Measurements from ENCODE around the gene PHLPP2. TPM values are rescaled to one million over a fixed set of nuclear protein-coding genes. Genes with fewer than 3 reads are reported as not detected.

PHLPP2 gene
- polyA plus RNA-seq (2013, experiment 1 of 2; ENCODE audit: insufficient read length), result 6.8 TPM
- polyA plus RNA-seq (2013, experiment 2 of 2; ENCODE audit: insufficient read length), result 4.9 TPM

- DNase-seq, result no peak
Observed at GRCh38 chr16:71724320-71724751, at the start of gene PHLPP2. TSS of gene PHLPP2 (minus strand) at chr16:71724701. CDS start at chr16:71714795, 9,906 bp downstream.

DNA sequence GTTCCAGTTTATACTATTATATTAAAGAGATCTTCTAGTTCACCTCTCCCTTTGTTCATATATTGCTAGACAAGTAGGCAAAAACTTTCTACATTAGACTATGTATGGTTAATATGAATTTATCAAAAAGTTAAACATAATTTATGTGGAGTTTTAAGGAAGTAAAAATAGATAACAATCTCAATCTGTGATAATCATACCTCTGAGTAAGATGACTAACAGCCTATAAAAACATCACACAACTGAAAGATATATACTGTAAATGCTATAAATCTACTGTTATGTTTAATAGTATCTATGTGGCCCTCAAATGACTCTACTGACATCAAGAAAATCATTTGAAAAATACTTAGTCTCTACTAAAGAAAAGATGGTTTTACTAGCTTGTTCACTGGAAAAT lies 47.1 kb upstream of the PHLPP2 start:
- DNase-seq, result no peak

GRCh38 chr16:71769222-71769621 lies 44.7 kb upstream of the PHLPP2 start:
- DNase-seq, result no peak

DNA sequence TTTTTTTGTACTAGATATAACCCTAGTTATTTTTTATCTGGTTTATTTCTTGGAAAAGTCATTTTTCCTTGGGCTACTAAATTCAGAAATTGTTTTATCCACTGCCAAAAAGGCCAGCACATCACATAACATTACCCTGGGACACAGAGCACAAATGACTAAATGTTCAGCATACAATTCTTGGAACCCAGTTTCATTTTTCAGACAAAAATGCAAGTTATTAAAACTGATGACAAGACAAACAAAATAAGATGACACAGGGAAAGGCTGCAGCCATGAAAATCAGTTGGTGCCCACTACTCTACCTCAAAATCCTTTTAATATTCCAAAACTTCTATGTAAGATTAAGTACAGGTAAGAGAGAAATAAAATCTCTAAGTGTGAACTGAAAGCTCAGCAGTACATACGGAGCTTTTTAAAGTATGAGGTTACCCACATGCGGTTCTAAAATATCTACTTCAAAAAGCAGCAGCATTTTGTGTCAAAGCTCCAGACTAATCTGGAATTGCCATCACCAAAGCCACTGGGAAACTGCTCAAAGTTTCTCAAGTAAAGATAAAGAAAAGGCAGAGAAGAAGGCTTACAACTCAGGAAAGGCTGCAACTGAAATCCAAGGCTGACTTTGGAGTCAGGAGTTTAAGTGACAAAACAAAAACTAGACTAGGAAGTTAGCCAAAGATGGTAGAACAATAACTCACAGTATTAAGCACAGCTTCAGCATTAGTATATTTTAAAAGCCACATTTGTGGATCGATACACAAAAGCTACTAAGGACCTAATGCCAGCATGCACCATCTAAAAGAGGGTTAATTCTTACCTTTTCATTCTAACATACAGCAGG lies 42.8 kb upstream of the PHLPP2 start:
- DNase-seq, result peak; percentile 23

DNA sequence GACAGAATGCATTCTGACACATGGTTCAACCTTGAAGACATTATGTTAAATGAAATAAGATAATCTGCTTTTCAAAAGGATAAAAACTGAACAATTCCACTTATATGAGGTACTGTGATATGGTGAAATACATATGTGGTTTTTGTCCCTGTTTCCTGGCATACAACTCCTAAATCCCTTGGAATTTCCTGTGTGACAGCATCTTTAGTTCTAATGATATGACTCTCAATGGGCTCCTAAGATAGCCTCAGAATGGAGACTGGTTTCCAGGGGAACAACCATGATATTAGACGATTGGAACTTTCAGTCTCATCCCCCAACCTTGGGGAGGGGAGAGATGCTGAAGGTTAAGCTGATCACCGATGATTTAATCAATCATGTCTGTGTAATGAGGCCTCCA lies 37.7 kb upstream of the PHLPP2 start:
- DNase-seq, result peak; percentile 90

GRCh38 chr16:71761097-71761496 lies 36.6 kb upstream of the PHLPP2 start:
- DNase-seq, result no peak

GRCh38 chr16:71758293-71758760 lies 33.8 kb upstream of the PHLPP2 start:
- DNase-seq, result no peak

DNA sequence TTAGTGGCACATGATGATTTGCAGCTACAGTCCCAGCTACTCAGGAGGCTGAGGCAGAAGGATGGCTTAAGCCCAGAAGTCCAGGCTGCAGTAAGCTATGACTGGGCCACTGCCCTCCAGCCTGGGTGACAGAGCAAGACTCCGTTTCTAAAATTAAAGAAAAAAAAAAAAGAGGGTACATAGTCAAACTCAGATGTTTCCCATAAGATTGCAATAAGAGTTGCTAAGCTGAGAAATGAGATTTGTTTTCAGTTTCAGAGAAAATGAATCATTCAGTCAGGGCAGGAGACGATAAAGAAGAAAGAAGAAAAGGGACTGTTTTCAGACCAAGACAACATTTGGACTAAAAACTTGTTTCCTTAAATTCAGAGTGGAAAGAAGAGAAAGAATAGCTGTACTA lies 30.2 kb upstream of the PHLPP2 start:
- no peak for DNase-seq

DNA sequence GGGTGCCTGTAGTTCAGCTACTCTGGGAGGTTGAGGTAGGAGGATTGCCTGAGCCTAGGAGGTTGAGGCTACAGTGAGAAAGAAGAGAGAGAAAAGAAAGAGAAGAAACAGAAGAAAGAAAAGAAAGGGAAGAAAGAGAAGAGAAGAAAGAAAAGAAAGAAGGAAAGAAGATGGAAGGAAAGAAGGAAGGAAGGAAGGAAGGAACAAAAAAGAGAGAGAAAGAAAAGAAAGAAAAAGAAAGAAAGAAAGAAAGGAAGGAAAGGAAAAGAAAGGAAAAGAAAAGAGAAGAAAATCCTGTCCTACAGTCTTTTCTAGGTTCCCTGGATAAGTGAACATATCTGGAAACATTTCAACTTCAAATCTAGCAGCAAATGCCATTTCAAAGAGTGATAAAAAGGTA lies 29.6 kb upstream of the PHLPP2 start:
- no peak for DNase-seq

DNA sequence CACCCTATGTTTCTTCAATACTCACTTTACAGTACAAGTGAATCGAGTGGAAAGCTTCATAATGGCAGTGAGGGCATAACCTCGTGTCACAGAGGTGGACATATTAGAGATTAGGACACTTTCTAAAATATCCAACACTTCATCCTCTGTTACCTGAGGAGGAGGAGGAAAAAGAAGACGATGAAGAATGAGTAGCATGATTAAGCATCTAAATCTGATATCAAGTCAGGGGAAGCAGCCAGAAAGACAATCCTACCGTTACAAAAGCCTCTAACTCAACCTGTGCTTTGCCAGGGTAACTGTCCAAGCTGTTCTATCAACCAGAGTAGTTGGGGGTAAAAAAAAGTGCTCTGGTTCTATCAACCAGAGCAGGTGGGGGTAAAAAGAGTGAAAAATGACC lies 23.7 kb upstream of the PHLPP2 start:
- no peak for DNase-seq

GRCh38 chr16:71746442-71747046 lies 22.0 kb upstream of the PHLPP2 start:
- DNase-seq, result peak; percentile 34

- DNase-seq, result no peak
Observed at GRCh38 chr16:71738855-71739254, 14.4 kb upstream of the PHLPP2 start.

DNA sequence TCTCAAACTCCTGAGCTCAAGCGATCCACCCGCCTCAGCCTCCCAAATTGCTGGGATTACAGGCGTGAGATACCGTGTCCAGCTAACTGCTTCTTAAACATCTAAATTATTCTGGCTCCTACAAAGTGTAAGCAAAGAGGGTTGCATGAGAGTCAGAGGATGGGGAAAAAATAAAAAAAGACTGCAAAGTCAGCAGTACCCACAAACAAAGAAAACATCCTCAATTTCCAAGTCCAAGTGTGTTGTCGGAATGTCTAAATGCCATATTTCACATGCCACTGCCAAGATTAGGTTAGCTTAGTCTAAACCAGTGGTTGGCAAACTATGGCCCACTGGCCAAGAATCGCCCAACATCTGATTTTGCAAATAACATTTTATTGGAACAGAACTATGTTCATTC lies 13.0 kb upstream of the PHLPP2 start:
- no peak for DNase-seq

GRCh38 chr16:71734511-71734910 lies 10.0 kb upstream of the PHLPP2 start:
- DNase-seq, result no peak

GRCh38 chr16:71732587-71732986 lies 8.1 kb upstream of the PHLPP2 start:
- DNase-seq, result no peak

GRCh38 chr16:71727551-71728324 lies 3.2 kb upstream of the PHLPP2 start:
- no peak for DNase-seq

GRCh38 chr16:71726476-71727315 lies 2.2 kb upstream of the PHLPP2 start:
- no peak for DNase-seq

GRCh38 chr16:71723537-71724319 lies 773 bp downstream of the PHLPP2 start:
- DNase-seq, result peak; percentile 72

DNA sequence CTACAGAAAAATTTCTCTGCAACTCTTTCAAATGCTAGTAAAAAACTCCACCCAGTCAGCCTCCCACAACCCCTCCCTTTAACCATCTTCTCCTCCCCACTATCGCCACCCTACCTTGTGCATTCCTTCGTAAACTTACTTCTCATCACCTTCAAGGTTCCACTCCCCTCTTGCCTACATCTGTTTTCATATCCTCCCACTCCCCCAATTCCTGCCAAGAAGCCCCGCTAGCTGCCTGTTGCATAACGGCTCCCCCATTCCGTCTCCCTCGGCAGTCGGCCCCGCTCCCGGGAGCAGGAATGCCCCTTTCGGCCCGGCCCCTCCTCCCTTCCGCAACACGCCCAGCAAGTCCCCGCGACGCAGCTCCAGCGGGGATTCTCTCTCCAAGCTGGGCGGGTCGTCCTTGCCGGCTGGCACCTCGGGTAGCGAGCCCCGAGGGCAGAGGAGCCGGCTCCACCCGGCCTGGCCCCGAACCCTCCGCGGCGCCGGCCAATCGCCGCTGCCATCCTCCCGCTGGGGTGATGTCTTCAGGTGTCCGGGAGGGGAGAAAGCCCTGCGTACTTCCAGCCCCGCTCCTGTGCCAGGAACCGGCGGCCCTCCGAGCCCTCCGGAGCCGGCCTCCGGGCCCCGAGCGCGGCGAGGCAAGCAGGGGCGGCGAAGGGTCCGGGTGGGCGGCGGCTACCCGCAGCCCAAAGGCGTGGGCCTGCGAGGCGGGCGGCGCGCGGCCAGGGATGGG lies 1.5 kb downstream of the PHLPP2 start:
- peak; percentile 80 for DNase-seq

- DNase-seq, result no peak
Observed at GRCh38 chr16:71721066-71721740, 3.3 kb downstream of the PHLPP2 start.
